Kidney (tissue), 14 donors: ENCODE measurements around the gene NEIL1. TPM values are rescaled to one million over a fixed set of nuclear protein-coding genes. Genes with fewer than 3 reads are reported as not detected.
"Not testable (repeated sequence)": the region's sequence is repeated elsewhere in the genome, so short reads cannot be mapped to it uniquely, and the experiment has no call there.

Experiments used
- DNase-seq, 5 donors: peaks; one replicate each; pipeline ENCODE4 v3.0.0-alpha.2; 2013 to 2020
- FAIRE-seq: peaks from 2 replicates; lab custom pipeline; 2012; peaks lifted over from hg19 to GRCh38; lab: Jason Lieb, UNC
- H3K27ac ChIP-seq, 2 donors: one replicate each; pipeline ENCODE4 v1.7.0; 2013; ENCODE audit warnings: low read depth in 2 of 2, low read length in 2 of 2, inconsistent platforms in 1 of 2
- H3K27me3 ChIP-seq: one replicate; pipeline ENCODE4 v1.7.1; 2013; ENCODE audit warnings: low read length, inconsistent platforms; ENCODE audit not compliant: control insufficient read depth, insufficient read depth
- H3K36me3 ChIP-seq, 3 donors: one replicate each; pipeline versions ENCODE4 v1.7.0 to v1.7.1; 2013; ENCODE audit warnings: low read length in 3 of 3, control low read depth in 1 of 3, inconsistent platforms in 1 of 3; ENCODE audit not compliant: insufficient read depth in 3 of 3, control insufficient read depth in 2 of 3
- H3K4me1 ChIP-seq, 3 donors: one replicate each; pipeline versions ENCODE4 v1.7.0 to v1.7.1; 2013; ENCODE audit warnings: low read length in 3 of 3, inconsistent platforms in 1 of 3, low read depth in 1 of 3; ENCODE audit not compliant: control insufficient read depth in 2 of 3, insufficient read depth in 2 of 3
- H3K4me3 ChIP-seq, 3 donors: one replicate each; pipeline versions ENCODE4 v1.7.0 to v1.8.1; 2013; ENCODE audit warnings: low read length in 3 of 3, control low read depth in 1 of 3, inconsistent platforms in 1 of 3
- H3K9ac ChIP-seq, 3 donors: one replicate each; pipeline versions ENCODE4 v1.7.0 to v1.7.1; 2013; ENCODE audit warnings: low read length in 3 of 3, control low read depth in 1 of 3, inconsistent platforms in 1 of 3
- H3K9me3 ChIP-seq, 3 donors: one replicate each; pipeline versions ENCODE4 v1.7.0 to v1.7.1; 2013; ENCODE audit warnings: low read length in 3 of 3, control low read depth in 1 of 3, inconsistent platforms in 1 of 3; ENCODE audit not compliant: control insufficient read depth in 2 of 3, insufficient read depth in 1 of 3
- intact Hi-C: fragments of 100-400 bp; cut with DNase I; formaldehyde crosslinking; loops from one replicate; pipeline ENCODE4 v1.11.1; 2022
- polyA plus RNA-seq: library from polyadenylated mRNA; stranded (reverse); fragments of 350-450 nt; fragmentation: Illumina TruSeq; extraction: RNeasy Lipid Tissue Mini Kit (QIAGEN cat#74804); gene quantifications from one replicate; pipeline ENCODE4 v1.2.3, GENCODE V29; 2014; ENCODE audit warnings: low read depth, low replicate concordance; ENCODE audit not compliant: insufficient read depth
- total RNA-seq: library from RNA; stranded (reverse); fragmentation: NEBNext Ultra II Directional; extraction: Animal tissue kit (Norgen Biotek cat#: 25700); gene quantifications from one replicate; pipeline ENCODE4 v1.2.1, GENCODE V29; 2021
- TF ChIP-seq, protein P1 (sequence below): IDR thresholded peaks from 3 replicates; pipeline ENCODE4 v1.5.1; 2012; ENCODE audit warnings: mild to moderate bottlenecking, moderate library complexity, borderline replicate concordance; ENCODE audit not compliant: insufficient read depth; ENCODE audit errors: extremely low read depth
- donor health status: control.
- donor health status: control.
- donor health status: control.
- donor health status: control.
- donor health status: control.
- donor health status: DM: yes; HTN: yes; CAD: no.
- donor health status: Normal renal cell carcinoma (clear cell type).

Gene NEIL1
- total and polyA plus RNA-seq, 2 donors from 2014 or later = 22.6 to 42.9 TPM

DNA sequence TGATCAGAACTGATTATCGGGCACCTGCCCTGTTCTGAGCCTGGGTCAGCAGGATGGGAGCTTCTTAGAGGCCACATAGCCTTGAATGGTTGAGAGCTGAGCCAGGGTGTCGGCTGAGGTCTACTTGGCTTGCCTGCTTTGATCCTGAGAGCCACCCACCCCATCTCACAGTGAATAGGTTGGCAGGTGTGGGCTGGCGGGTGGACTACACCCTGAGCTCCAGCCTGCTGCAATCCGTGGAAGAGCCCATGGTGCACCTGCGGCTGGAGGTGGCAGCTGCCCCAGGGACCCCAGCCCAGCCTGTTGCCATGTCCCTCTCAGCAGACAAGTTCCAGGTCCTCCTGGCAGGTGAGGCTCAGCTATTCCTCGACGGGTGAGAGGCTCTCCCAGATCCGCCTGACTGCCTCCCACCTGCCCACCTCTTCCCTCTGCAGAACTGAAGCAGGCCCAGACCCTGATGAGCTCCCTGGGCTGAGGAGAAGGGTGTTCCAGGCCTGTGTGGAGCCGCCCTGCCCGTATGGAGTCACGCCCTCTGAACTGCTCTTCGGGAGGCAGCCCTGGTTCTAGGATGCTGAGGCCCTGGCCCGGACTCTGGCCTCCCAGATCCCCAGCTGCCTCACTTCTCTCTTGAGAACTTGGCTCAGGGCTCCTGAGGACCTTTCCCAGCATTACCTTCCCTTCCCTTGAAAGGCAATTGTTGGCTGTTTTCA, 7.2 kb upstream of the NEIL1 start:
- DNase-seq (peak in 1 of 5 donors; percentile 37), FAIRE-seq (no peak)
- Histone ChIP-seq H3K27ac (no peak overlapping the region), H3K4me3 (no peak overlapping the region), H3K4me1 (peaks cover 0 to 7% (median 0%) of the 10 kb centered on the region in 3 donors), H3K9ac (no peak overlapping the region), H3K9me3 (no peaks in the 10 kb centered on the region), H3K27me3 (no peaks in the 10 kb centered on the region), H3K36me3 (peaks cover 0 to 8% (median 2%) of the 10 kb centered on the region in 3 donors)
- TF ChIP-seq, protein P1, sequence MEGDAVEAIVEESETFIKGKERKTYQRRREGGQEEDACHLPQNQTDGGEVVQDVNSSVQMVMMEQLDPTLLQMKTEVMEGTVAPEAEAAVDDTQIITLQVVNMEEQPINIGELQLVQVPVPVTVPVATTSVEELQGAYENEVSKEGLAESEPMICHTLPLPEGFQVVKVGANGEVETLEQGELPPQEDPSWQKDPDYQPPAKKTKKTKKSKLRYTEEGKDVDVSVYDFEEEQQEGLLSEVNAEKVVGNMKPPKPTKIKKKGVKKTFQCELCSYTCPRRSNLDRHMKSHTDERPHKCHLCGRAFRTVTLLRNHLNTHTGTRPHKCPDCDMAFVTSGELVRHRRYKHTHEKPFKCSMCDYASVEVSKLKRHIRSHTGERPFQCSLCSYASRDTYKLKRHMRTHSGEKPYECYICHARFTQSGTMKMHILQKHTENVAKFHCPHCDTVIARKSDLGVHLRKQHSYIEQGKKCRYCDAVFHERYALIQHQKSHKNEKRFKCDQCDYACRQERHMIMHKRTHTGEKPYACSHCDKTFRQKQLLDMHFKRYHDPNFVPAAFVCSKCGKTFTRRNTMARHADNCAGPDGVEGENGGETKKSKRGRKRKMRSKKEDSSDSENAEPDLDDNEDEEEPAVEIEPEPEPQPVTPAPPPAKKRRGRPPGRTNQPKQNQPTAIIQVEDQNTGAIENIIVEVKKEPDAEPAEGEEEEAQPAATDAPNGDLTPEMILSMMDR = no peak
- intact Hi-C loops = no loop called here

DNA sequence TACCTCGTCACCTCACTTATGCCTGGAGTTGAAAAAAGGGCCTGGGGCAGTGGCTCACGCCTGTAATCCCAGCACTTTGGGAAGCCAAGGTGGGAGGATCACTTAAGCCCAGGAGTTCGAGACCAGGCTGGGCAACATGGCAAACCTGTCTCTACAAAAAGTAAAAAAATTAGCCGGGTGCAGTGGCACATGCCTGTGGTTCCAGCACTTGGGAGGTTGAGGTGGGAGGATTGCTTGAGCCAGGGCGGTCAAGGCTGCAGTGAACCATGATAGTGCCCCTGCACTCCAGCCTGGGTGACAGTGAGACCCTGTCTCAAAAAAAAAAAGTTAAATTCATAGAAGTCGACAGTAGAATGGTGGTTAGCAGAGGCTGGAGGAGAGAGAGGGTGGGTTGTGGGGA, 4.6 kb upstream of the NEIL1 start:
- peaks cover 0 to 8% (median 2%) of the 10 kb centered on the region in 3 donors for H3K36me3 ChIP-seq
- no peak overlapping the region for H3K9ac ChIP-seq
- H3K9me3 ChIP-seq = no peaks in the 10 kb centered on the region
- H3K4me3 ChIP-seq = no peak overlapping the region
- TF ChIP-seq, protein P1 = no peak
- no peak overlapping the region for H3K27ac ChIP-seq
- FAIRE-seq = no peak
- H3K4me1 ChIP-seq = peaks cover 0 to 4% (median 0%) of the 10 kb centered on the region in 3 donors
- no peaks in the 10 kb centered on the region for H3K27me3 ChIP-seq
- intact Hi-C loops = no loop called here
- no peak for DNase-seq

DNA sequence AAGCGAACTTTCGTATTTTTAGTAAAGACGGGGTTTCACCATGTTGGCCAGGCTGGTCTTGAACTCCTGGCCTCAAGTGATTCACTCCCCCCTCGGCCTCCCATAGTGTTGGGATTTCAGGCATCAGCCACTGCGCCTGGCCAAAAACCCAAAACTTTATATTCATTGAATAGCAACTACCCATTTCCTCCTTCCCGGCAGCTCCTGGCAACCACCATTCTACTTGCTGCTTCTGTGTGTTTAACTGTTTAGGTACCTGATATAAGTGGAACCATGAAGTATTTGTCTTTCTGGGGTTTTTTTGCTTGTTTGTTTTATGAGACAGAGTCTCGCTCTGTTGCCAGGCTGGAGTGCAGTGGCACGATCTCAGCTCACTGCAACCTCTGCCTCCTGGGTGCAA, 2.9 kb upstream of the NEIL1 start:
- H3K27ac ChIP-seq, FAIRE-seq, H3K4me1 ChIP-seq, H3K4me3 ChIP-seq, intact Hi-C loops, H3K9me3 ChIP-seq, H3K27me3 ChIP-seq, H3K9ac ChIP-seq, H3K36me3 ChIP-seq: not testable (repeated sequence)
- DNase-seq = peak in 1 of 5 donors; percentile 59

DNA sequence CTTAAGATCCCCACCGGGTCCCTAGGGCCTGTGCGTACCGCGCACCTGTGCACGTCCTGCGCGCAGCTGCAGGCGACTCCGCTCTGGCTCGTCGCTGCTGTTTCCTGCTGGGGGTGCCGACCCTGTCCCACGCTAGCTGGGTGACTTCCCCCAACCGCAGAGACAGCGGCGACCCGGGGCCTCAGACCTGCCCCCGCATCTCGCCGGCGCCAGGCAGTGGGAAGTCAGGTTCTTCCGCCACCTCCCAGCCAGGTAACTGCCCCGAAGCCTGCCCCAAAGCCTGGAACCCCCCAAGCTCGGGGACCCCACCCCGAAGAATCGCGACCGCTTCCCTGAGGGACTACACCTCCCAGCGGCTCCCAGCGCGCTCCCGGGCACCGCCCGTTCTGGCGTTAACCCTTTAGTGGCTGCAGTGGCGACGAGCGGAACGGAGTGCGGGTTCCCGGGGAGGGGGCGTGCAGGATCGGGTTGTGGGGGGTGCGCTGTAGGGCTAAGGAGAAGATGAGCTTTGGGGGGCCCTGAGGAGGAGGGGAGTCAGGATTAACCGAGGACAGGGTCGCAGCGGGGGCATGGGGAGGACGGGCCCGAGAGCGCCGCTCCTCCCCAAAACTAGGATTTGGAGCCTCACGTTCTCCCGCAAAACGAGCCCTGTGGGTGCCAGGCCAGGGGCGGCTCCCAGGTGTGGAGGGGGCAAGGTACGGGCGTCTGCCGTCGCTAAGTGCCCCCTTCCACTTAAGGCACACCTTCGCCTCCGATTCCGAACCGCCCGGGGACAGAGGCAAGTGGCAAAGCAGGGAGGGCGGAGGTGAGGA, 589 bp downstream of the NEIL1 start:
- DNase-seq (peak; percentile 59 to 88 (median 72)), FAIRE-seq (no peak)
- Histone ChIP-seq H3K9ac (peak overlapping the region; percentile 10 to 94 (median 84)), H3K27me3 (no peaks in the 10 kb centered on the region), H3K36me3 (no peaks in the 10 kb centered on the region), H3K4me1 (peaks cover 0 to 12% (median 0%) of the 10 kb centered on the region in 3 donors), H3K4me3 (peak overlapping the region; percentile 59 to 96 (median 96)), H3K27ac (peak overlapping the region; percentile 37 to 51), H3K9me3 (no peaks in the 10 kb centered on the region)
- TF ChIP-seq, protein P1 = no peak
- intact Hi-C loops = no loop called here
